Measurements from ENCODE around the gene FICD. TPM values are rescaled to one million over a fixed set of nuclear protein-coding genes. Genes with fewer than 3 reads are reported as not detected.

Gene FICD
- total and polyA plus RNA-seq, 2 of the 13 experiments (the other 11 are each of a cell fraction or from before 2014, with no cell fraction given), result 0.99 to 3.0 TPM

GRCh38 chr12:108560752-108561719, 46.0 kb downstream of the FICD start, which contains the start of gene SART3 (continued):
- TF ChIP-seq ZNF609 (CRISPR knock-in tag; IDR thresholded peaks at IDR 0.05; ENCODE audit: borderline replicate concordance), result no peak
- no peak for TF ChIP-seq MED8 (CRISPR knock-in tag; IDR thresholded peaks at IDR 0.05; ENCODE audit: insufficient replicate concordance)
- TF ChIP-seq STAT6 (CRISPR knock-in tag; IDR thresholded peaks at IDR 0.05; ENCODE audit: borderline replicate concordance), result no peak
- no peak for TF ChIP-seq ZNF317 (CRISPR knock-in tag; IDR thresholded peaks at IDR 0.05)
- TF ChIP-seq ZNF251 (CRISPR knock-in tag; IDR thresholded peaks at IDR 0.05), result no peak
- peak; percentile 46; the same call in 1 of the 2 replicates for TF ChIP-seq ZNF510 (CRISPR knock-in tag; IDR thresholded peaks at IDR 0.05; ENCODE audit: low read depth)
- TF ChIP-seq FOXK1 (CRISPR knock-in tag; IDR thresholded peaks at IDR 0.05; ENCODE audit: borderline replicate concordance, low read depth), result peak; percentile 33; the same call in 1 of the 2 replicates
- 0 out of 2 replicates have a peak, but pooled peaks have one; percentile 39 for TF ChIP-seq ZFP90 (CRISPR knock-in tag; IDR thresholded peaks at IDR 0.05; ENCODE audit: borderline replicate concordance)
- no peak for TF ChIP-seq ZNF639 (CRISPR knock-in tag; conservative IDR thresholded peaks at IDR 0.05)
- no peak for TF ChIP-seq KLF13 (CRISPR knock-in tag; IDR thresholded peaks at IDR 0.05)
- TF ChIP-seq NCOA5 (CRISPR knock-in tag; IDR thresholded peaks at IDR 0.05), result no peak
- TF ChIP-seq THAP9 (CRISPR knock-in tag; IDR thresholded peaks at IDR 0.05; ENCODE audit: borderline replicate concordance), result peak; percentile 98
- no peak for TF ChIP-seq ZSCAN9 (CRISPR knock-in tag; IDR thresholded peaks at IDR 0.05; ENCODE audit: borderline replicate concordance)
- no peak for TF ChIP-seq ZNF543 (CRISPR knock-in tag; IDR thresholded peaks at IDR 0.05)

All from HepG2 (cell line).